HepG2 (cell line): ENCODE results near the gene NUDT3. TPM values are rescaled to one million over a fixed set of nuclear protein-coding genes. Genes with fewer than 3 reads are reported as not detected.
A peak's percentile ranks its signal among the peaks of the same experiment; 100 is the strongest.

Source experiments
- ATAC-seq: fragments of 200-7000 bp; cut with Tn5 transposase; 3 replicates; pipeline ENCODE4 v1.9.1; 2020; ENCODE audit warnings: mild to moderate bottlenecking, moderate library complexity
- BruUV-seq: library from RNA; stranded (reverse); fragments of 400-500 nt; replicated peaks from 2 replicates; lab custom pipeline; 2021; lab: Mats Ljungman, UMichigan
- CTCF ChIA-PET: fragments of 300-600 bp; formaldehyde crosslinking; extraction: SDS; loops from one replicate; lab custom pipeline; 2021; ENCODE audit warnings: low total read pairs, inconsistent platforms, low intra/inter-chr PET ratio; lab: Yijun Ruan, JAX
- POLR2A ChIA-PET: fragments of 350-600 bp; sonication (Branson Sonifier 250); formaldehyde crosslinking; loops from one replicate; lab custom pipeline; 2020; ENCODE audit warnings: antibody characterized with exemption, inconsistent platforms; lab: Yijun Ruan, JAX
- DNase-seq: peaks from one replicate; pipeline ENCODE4 v3.0.0-alpha.2; 2015; ENCODE audit warnings: low spot score
- FAIRE-seq: peaks from 3 replicates; lab custom pipeline; 2011; peaks lifted over from hg19 to GRCh38; lab: Jason Lieb, UNC
- H2AFZ ChIP-seq: one replicate; pipeline ENCODE4 v1.6.1; 2011; ENCODE audit warnings: low read length, inconsistent platforms
- H3K27ac ChIP-seq: fragments of 300-600 bp; 3 replicates; pipeline ENCODE4 v1.8.0; 2011; ENCODE audit warnings: mixed run types, mild to moderate bottlenecking, mixed read lengths, low read length, inconsistent platforms; ENCODE audit not compliant: insufficient read depth; ENCODE audit errors: extremely low read length
- H3K27me3 ChIP-seq, 2 experiments: fragments of 200-600 bp in 1 of 2; 2 replicates in 1 of 2; 3 replicates in 1 of 2; pipeline versions ENCODE4 v1.6.0 to v1.8.0; 2011; ENCODE audit warnings: low read length in 2 of 2, mild to moderate bottlenecking in 2 of 2, moderate library complexity in 2 of 2, inconsistent platforms in 1 of 2; ENCODE audit not compliant: insufficient read depth in 2 of 2, control insufficient read depth in 1 of 2
- H3K36me3 ChIP-seq, 2 experiments: fragments of 200-600 bp in 1 of 2; replicated peaks in 1 of 2; 2 replicates in 1 of 2; 3 replicates in 1 of 2; pipeline versions ENCODE4 v1.5.1 to v1.8.0; 2011; ENCODE audit warnings: low read length in 2 of 2, inconsistent platforms in 1 of 2; ENCODE audit not compliant: insufficient read depth in 2 of 2, control insufficient read depth in 1 of 2
- H3K4me1 ChIP-seq: 2 replicates; pipeline ENCODE4 v1.5.1; 2012; ENCODE audit warnings: low read length, inconsistent platforms; ENCODE audit not compliant: insufficient read depth
- H3K4me2 ChIP-seq: 2 replicates; pipeline ENCODE4 v1.6.0; 2011; ENCODE audit warnings: low read depth, low read length, inconsistent platforms
- H3K4me3 ChIP-seq, 3 experiments: fragments of 200-600 bp in 1 of 3; sonication (generic), shearing (Covaris generic) in 1 of 3; replicated peaks in 1 of 3; 2 replicates each; pipeline ENCODE4 v1.5.1; 2011 to 2016; ENCODE audit warnings: low read length in 3 of 3, inconsistent platforms in 2 of 3, low read depth in 2 of 3, mild to moderate bottlenecking in 2 of 3, control low read depth in 1 of 3, mixed read lengths in 1 of 3; ENCODE audit not compliant: insufficient read depth in 1 of 3
- H3K79me2 ChIP-seq: one replicate; pipeline ENCODE4 v1.6.1; 2011; ENCODE audit warnings: low read length, inconsistent platforms; ENCODE audit not compliant: insufficient read depth
- H3K9ac ChIP-seq: 2 replicates; pipeline ENCODE4 v1.6.0; 2011; ENCODE audit warnings: mild to moderate bottlenecking, low read depth, low read length, inconsistent platforms; ENCODE audit not compliant: insufficient read depth
- H3K9me3 ChIP-seq: 2 replicates; pipeline ENCODE4 v1.5.1; 2012; ENCODE audit warnings: mild to moderate bottlenecking, low read length
- H4K20me1 ChIP-seq: 2 replicates; pipeline ENCODE4 v1.6.0; 2011; ENCODE audit warnings: inconsistent platforms, mild to moderate bottlenecking, low read length, moderate library complexity; ENCODE audit not compliant: insufficient read depth
- HMG20B ChIP-seq: conservative IDR thresholded peaks from 2 replicates; pipeline ENCODE4 v1.6.1; 2016; ENCODE audit warnings: missing genetic modification reagents, missing compliant biosample characterization
- ZBTB33 ChIP-seq: sonication (generic); formaldehyde crosslinking; IDR thresholded peaks from 2 replicates; pipeline ENCODE4 v1.4.0; 2020; ENCODE audit warnings: missing genetic modification reagents
- ZEB1 ChIP-seq: IDR thresholded peaks from 2 replicates; pipeline ENCODE4 v1.6.1; 2012; ENCODE audit warnings: mild to moderate bottlenecking, low read depth, inconsistent platforms; ENCODE audit not compliant: insufficient replicate concordance
- ZNF362 ChIP-seq: sonication (generic); formaldehyde crosslinking; IDR thresholded peaks from 2 replicates; pipeline ENCODE4 v1.4.0; 2020; ENCODE audit warnings: missing genetic modification reagents, mild to moderate bottlenecking, borderline replicate concordance
- ZNF646 ChIP-seq: sonication (generic); formaldehyde crosslinking; IDR thresholded peaks from 2 replicates; pipeline ENCODE4 v1.9.0; 2021; ENCODE audit warnings: mild to moderate bottlenecking, missing genetic modification reagents
- WGBS: methylation state at CpG from one replicate; pipeline ENCODE4 v1.1.6; 2017; ENCODE audit warnings: low lambda C conversion rate; 5-methylcytosine and 5-hydroxymethylcytosine counted together
- in situ Hi-C: cut with HindIII; loops from 2 replicates; pipeline ENCODE4 v1.10.0; 2017; ENCODE audit warnings: low pct_unique_long_range_greater_than_20kb; ENCODE audit not compliant: extremely low pct_ligation_motif_present
- intact Hi-C: fragments of 100-400 bp; cut with micrococcal nuclease; formaldehyde crosslinking; loops from one replicate; pipeline ENCODE4 v1.10.0; 2022; ENCODE audit not compliant: unreplicated experiment
- polyA plus RNA-seq, 8 experiments: library from polyadenylated mRNA; depleted of rRNA in 3 of 8; stranded (reverse) in 7 of 8; unstranded in 1 of 8; fragments of >200 nt; fragmentation: Illumina TruSeq in 4 of 8; extraction: Trizol in 4 of 8; gene quantifications; 2 replicates each; pipeline versions ENCODE4 v1.2.1 to v1.2.3, GENCODE V29; 2011 to 2016; ENCODE audit warnings: low read depth in 4 of 8, missing spikeins in 1 of 8, mixed read lengths in 1 of 8; ENCODE audit not compliant: insufficient read depth in 1 of 8
- total RNA-seq, 5 experiments: library from RNA; depleted of rRNA; stranded (reverse); fragments of >200 nt; fragmentation: Illumina TruSeq; extraction: Trizol; gene quantifications; 2 replicates each; pipeline ENCODE4 v1.2.3, GENCODE V29; 2016; ENCODE audit warnings: low read depth in 1 of 5

NUDT3 gene
- total and polyA plus RNA-seq, 2 of the 13 experiments (the other 11 are each of a cell fraction or from before 2014, with no cell fraction given) = 20.2 to 20.6 TPM

- TF ChIP-seq ZNF646 (CRISPR knock-in tag) = no peak; the same call in 1 of the 2 replicates
- TF ChIP-seq, all 625 proteins: peak for 96
Observed at GRCh38 chr6:34276881-34277762, 115.3 kb downstream of the NUDT3 start (continued).

- CTCF ChIA-PET = no interaction called here
- H3K9ac ChIP-seq = no peak overlapping the region
- H3K79me2 ChIP-seq = no peaks in the 10 kb centered on the region
- in situ Hi-C loops (no loop called here), intact Hi-C loops (no loop called here)
- no peak overlapping the region for H2AFZ ChIP-seq
- peak; percentile 84 for TF ChIP-seq ZBTB33 (CRISPR knock-in tag)
- no peak for TF ChIP-seq HMG20B (CRISPR knock-in tag)
- TF ChIP-seq ZNF362 (CRISPR knock-in tag) = 0 out of 2 replicates have a peak, but pooled peaks have one; percentile 21
- peak; percentile 19 for TF ChIP-seq ZEB1
- H3K4me1 ChIP-seq = peaks cover 52% of the 10 kb centered on the region
- H3K9me3 ChIP-seq = no peaks in the 10 kb centered on the region
- DNase-seq (no peak), ATAC-seq (no peak), FAIRE-seq (no peak)
- H4K20me1 ChIP-seq = no peaks in the 10 kb centered on the region
- H3K36me3 ChIP-seq = no peaks in the 10 kb centered on the region
- no peaks in the 10 kb centered on the region for H3K27me3 ChIP-seq
- POLR2A ChIA-PET = no interaction called here
- 80% methylated on average over 5 of the region's 5 CpGs for WGBS
- peak overlapping the region; percentile 45 for H3K27ac ChIP-seq
- H3K4me2 ChIP-seq = peak overlapping the region; percentile 56
- H3K4me3 ChIP-seq = no peak overlapping the region; a peak in 1 of 6 replicates
- BruUV-seq = no TSS peak
Observed at GRCh38 chr6:34276191-34276590, 116.3 kb downstream of the NUDT3 start.
